HG02623 (cell line): ENCODE results near the gene SLC35C1.

ENCODE experiments used
- ATAC-seq: cut with Tn5 transposase; IDR thresholded peaks from one replicate; pipeline ENCODE4 v1.9.1; 2021; ENCODE audit warnings: moderate library complexity; ENCODE audit not compliant: unreplicated experiment

SLC35C1 gene

DNA sequence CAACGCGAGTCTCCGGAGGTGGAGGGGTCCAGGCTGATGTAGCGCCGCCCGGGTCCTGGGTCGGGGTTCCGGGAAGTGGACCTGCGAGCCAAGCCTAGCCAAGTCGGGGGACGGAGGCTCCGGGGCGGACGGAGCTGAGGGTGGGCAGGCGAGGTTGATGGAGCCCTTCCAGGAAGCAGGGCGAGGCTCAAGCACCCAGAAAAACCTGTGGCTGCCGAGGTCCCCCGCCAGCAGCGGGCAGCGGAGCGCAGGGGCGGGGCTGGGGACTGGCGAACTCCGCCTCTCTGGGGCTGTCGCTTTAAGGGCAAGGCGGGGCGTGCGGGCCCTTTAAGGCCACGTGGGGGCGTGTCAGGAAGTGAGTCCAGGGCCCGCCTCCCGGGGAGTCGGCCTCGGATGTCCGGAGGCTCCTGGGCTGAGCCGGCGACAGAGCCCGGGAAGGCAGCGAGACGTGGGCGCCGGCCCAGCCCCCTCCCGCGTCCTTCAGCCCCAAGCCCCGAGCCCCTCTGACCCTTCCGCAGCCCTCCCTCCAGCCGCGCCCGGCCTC, at the start of gene SLC35C1:
SLC35C1 (plus strand) TSS at position 389 of the 544 bp plus-strand sequence. CDS start 653 bp downstream, outside the sequence.
- ATAC-seq, result peak; percentile 94

- ATAC-seq, result no peak
Measured at GRCh38 chr11:45755281-45755859, 49.6 kb upstream of the SLC35C1 start.

- ATAC-seq, result no peak
Measured at GRCh38 chr11:45756384-45757010, 48.5 kb upstream of the SLC35C1 start.

DNA sequence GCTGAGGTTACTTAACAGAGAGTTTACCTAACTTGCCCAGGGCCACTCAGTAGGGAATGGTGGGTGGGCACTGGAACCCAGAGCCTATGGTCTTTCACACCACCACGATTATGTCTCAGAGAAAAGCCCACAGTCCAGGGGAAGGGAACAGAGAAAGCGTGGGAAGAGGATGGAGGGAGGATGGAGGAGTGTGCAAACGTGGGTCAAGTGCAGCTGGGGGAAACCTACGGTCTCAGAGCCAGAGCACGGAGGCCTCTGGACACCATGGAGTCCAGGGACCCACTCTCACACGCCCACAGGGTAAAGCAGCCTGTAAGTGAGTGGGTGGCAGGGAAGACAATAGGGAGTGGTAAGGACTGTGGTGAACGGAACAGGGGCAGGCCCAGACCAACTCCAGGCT, 47.3 kb upstream of the SLC35C1 start:
- no peak for ATAC-seq

- no peak for ATAC-seq
Measured at GRCh38 chr11:45761659-45762058, 43.3 kb upstream of the SLC35C1 start.

GRCh38 chr11:45765107-45765668, 39.8 kb upstream of the SLC35C1 start:
- no peak for ATAC-seq

DNA sequence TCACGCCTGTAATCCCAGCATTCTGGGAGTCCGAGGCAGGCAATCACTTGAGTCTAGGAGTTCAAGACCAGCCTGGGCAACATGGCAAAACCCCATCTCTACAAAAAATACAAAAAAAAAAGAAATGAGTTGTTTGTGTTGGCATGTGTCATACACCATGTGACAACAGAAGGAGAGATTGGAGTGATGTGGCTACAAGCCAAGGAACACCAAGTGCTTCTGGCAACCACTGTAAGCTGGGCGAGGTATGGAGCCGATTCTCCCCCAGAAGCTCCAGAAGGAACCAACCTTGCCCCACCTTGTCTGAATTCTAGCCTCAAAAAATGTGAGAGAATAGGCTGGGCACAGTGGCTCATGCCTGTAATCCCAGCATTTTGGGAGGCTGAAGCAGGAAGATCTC, 39.1 kb upstream of the SLC35C1 start:
- no peak for ATAC-seq

DNA sequence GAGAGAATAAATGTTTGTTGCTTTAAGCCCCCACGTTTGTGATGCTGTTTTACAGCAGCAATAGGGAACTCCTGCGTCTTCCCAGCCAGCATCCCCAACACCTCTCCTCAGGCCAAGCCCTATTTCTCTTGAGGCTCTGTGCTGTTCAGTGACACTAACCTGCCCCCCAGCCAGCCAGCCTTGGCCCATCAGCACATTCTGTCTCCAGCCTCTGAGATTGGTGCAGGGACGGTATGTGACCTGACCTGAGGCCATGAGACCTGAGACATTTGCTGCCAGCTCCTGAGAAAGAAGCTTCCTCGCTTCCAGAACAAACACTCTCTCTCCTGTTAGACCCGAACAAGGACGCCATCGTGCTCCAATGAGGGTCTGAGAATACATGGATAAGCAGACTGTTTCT, 38.5 kb upstream of the SLC35C1 start:
- ATAC-seq, result no peak

DNA sequence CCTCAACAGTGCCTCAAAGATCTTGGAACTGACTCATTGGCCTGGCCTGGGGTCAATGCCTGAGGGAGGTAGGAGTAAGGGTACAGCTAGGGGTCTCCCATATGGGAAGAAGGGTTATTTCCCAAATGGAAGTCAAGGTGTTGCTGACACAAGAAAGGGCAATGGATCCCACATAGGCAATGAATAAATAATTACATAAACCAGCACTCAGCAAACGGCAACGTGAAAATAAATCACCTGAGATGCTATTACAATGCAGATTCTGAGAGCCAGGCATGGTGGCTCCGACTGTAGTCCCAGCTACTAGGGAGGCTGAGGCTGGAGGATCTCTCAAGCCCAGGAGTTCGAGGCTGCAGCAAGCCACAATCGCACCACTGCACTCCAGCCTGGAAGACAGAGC, 36.5 kb upstream of the SLC35C1 start:
- no peak for ATAC-seq

DNA sequence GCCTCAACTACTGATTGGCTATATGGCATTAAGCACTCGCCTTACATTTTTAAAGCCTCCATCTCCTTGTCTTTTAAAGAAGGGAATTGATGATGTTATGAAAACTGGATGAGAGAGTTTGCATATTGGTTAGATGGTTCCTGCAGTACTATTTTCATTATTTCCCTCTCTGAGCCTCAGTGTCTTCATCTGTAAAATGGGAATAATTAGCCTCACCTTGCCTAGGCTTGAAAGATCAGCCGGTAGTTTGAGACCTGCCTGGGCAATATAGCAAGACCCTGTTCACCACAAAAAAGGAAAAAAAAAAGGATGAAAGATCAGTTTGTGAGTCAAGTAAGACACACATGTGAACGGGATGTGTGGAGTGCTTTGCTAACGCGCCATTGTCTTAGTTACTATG, 35.0 kb upstream of the SLC35C1 start:
- ATAC-seq, result no peak

GRCh38 chr11:45771193-45771565, 33.8 kb upstream of the SLC35C1 start:
- ATAC-seq, result peak; percentile 51

- ATAC-seq, result peak; percentile 74
Measured at GRCh38 chr11:45771566-45772448, 33.1 kb upstream of the SLC35C1 start.

DNA sequence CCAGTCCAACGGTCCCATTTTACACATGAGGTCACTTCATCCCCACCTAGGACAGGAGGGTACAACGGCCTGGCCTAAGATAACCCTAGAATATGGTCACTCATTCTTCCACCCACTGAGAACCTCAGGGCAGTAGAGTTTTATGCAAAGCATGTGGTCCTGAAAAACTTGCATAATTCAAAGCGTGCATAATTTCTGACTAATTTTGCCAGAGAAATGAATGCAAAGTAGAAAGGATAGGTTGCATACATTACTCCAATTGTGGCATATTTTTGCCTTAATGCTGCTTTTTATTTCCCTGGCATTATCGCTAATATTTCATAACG, 32.5 kb upstream of the SLC35C1 start:
- ATAC-seq, result no peak

GRCh38 chr11:45772986-45773785, 31.8 kb upstream of the SLC35C1 start:
- no peak for ATAC-seq

- no peak for ATAC-seq
Measured at GRCh38 chr11:45773786-45774655, 30.9 kb upstream of the SLC35C1 start.

GRCh38 chr11:45774786-45775185, 30.2 kb upstream of the SLC35C1 start:
- ATAC-seq, result no peak

GRCh38 chr11:45777127-45777969, 27.6 kb upstream of the SLC35C1 start:
- no peak for ATAC-seq

GRCh38 chr11:45778341-45778740, 26.6 kb upstream of the SLC35C1 start:
- no peak for ATAC-seq

GRCh38 chr11:45779602-45780001, 25.3 kb upstream of the SLC35C1 start:
- no peak for ATAC-seq
